K562 (cell line): ENCODE results near the gene NQO2. TPM values are rescaled to one million over a fixed set of nuclear protein-coding genes. Genes with fewer than 3 reads are reported as not detected.

Experiments
- BCLAF1 ChIP-seq, 2 experiments: fragments of 450-650 bp in 1 of 2; IDR thresholded peaks; 2 replicates each; pipeline ENCODE4 v1.6.1; 2011 to 2017; ENCODE audit warnings: low read depth in 2 of 2, antibody characterized with exemption in 1 of 2, borderline replicate concordance in 1 of 2, low read length in 1 of 2, mild to moderate bottlenecking in 1 of 2, mixed read lengths in 1 of 2; ENCODE audit not compliant: control insufficient read depth in 1 of 2
- DDX20 ChIP-seq: fragments of 450-650 bp; IDR thresholded peaks from 2 replicates; pipeline ENCODE4 v1.6.1; 2016; ENCODE audit warnings: missing genetic modification characterization, low read depth, mild to moderate bottlenecking, missing compliant biosample characterization, moderate library complexity
- DIDO1 ChIP-seq: fragments of 450-650 bp; IDR thresholded peaks from 2 replicates; pipeline ENCODE4 v1.6.1; 2016; ENCODE audit warnings: low read depth, missing biosample characterization, missing genetic modification characterization
- GATA2 ChIP-seq: sonication (generic); formaldehyde crosslinking; IDR thresholded peaks from 2 replicates; pipeline ENCODE4 v1.4.0; 2020; ENCODE audit warnings: mild to moderate bottlenecking, missing genetic modification reagents
- HDAC1 ChIP-seq, 2 experiments: fragments of 450-650 bp; IDR thresholded peaks; 2 replicates each; pipeline ENCODE4 v1.6.1; 2016 to 2017; ENCODE audit warnings: inconsistent platforms in 1 of 2, mild to moderate bottlenecking in 1 of 2, moderate library complexity in 1 of 2
- KHSRP ChIP-seq: fragments of 450-650 bp; IDR thresholded peaks from 2 replicates; pipeline ENCODE4 v1.6.1; 2017
- L3MBTL2 ChIP-seq: fragments of 450-650 bp; IDR thresholded peaks from 2 replicates; pipeline ENCODE4 v1.6.1; 2016; ENCODE audit warnings: mild to moderate bottlenecking, moderate library complexity
- NEUROD1 ChIP-seq: fragments of 150-350 bp; IDR thresholded peaks from 2 replicates; pipeline ENCODE4 v1.6.1; 2014; ENCODE audit warnings: borderline replicate concordance, low read length, low read depth; ENCODE audit not compliant: partially characterized antibody
- NFIX ChIP-seq: fragments of 250-450 bp; sonication (Bioruptor Pico); IDR thresholded peaks from 2 replicates; pipeline ENCODE4 v1.4.0; 2020; ENCODE audit warnings: low read depth, mild to moderate bottlenecking, moderate library complexity
- POLR2A ChIP-seq: fragments of 450-650 bp; conservative IDR thresholded peaks from 2 replicates; pipeline ENCODE4 v1.6.1; 2016
- POLR2H ChIP-seq: IDR thresholded peaks from 2 replicates; pipeline ENCODE4 v1.6.1; 2016; ENCODE audit warnings: missing genetic modification characterization, low read depth, mild to moderate bottlenecking, control low read depth, missing compliant biosample characterization, moderate library complexity
- RBM39 ChIP-seq: fragments of 200-400 bp; formaldehyde crosslinking; optimal IDR thresholded peaks from 2 replicates; pipeline ENCODE3; 2018; ENCODE audit warnings: low read depth, low read length
- RERE ChIP-seq: sonication (generic); formaldehyde crosslinking; IDR thresholded peaks from 2 replicates; pipeline ENCODE4 v1.8.0; 2023; ENCODE audit warnings: missing genetic modification reagents, mild to moderate bottlenecking, borderline replicate concordance
- SMAD3 ChIP-seq: fragments of 450-650 bp; formaldehyde crosslinking; conservative IDR thresholded peaks from 2 replicates; pipeline ENCODE4 v1.4.0; 2020; ENCODE audit warnings: mild to moderate bottlenecking
- TCF7 ChIP-seq: sonication (generic); IDR thresholded peaks from 2 replicates; pipeline ENCODE4 v1.6.1; 2016; ENCODE audit warnings: antibody characterized with exemption, borderline replicate concordance
- USF1 ChIP-seq: sonication (generic); formaldehyde crosslinking; IDR thresholded peaks from 2 replicates; pipeline ENCODE4 v1.9.0; 2022; ENCODE audit warnings: mild to moderate bottlenecking, missing genetic modification reagents
- ZBTB7A ChIP-seq: IDR thresholded peaks from 2 replicates; pipeline ENCODE4 v1.6.1; 2011; ENCODE audit warnings: low read depth, mild to moderate bottlenecking, low read length, moderate library complexity, borderline replicate concordance; ENCODE audit not compliant: control insufficient read depth
- ZC3H11A ChIP-seq: IDR thresholded peaks from 2 replicates; pipeline ENCODE4 v1.6.1; 2012; ENCODE audit warnings: low read depth, low read length, improper control_type of control experiment
- ZNF253 ChIP-seq: fragments of 250-450 bp; sonication (Bioruptor Pico); conservative IDR thresholded peaks from 2 replicates; pipeline ENCODE4 v1.6.1; 2021; ENCODE audit warnings: mild to moderate bottlenecking
- polyA plus RNA-seq, 8 experiments: library from polyadenylated mRNA; depleted of rRNA in 4 of 8; stranded (reverse) in 5 of 8; unstranded in 3 of 8; fragments of >200 nt; fragmentation: Nextera tagmentation in 2 of 8; fragmentation: Illumina TruSeq in 1 of 8; extraction: Ambion mirVana in 2 of 8; extraction: Trizol in 1 of 8; gene quantifications; 2 replicates each; pipeline versions ENCODE4 v1.2.1 to v1.2.3, GENCODE V29; 2011 to 2014; ENCODE audit warnings: inconsistent platforms in 1 of 8, missing spikeins in 1 of 8
- total RNA-seq, 7 experiments: library from RNA; depleted of rRNA in 6 of 7; stranded (reverse); fragments of >200 nt in 6 of 7; fragmentation: Illumina TruSeq in 2 of 7; extraction: Trizol in 2 of 7; gene quantifications; 2 replicates each; pipeline versions ENCODE4 v1.2.1 to v1.2.3, GENCODE V29; 2011 to 2021; ENCODE audit warnings: low replicate concordance in 1 of 7

The NQO2 gene
- total and polyA plus RNA-seq, 9 of the 15 experiments (the other 6 are each of a cell fraction or from before 2014, with no cell fraction given): 54.6 to 214 (median 116) TPM

GRCh38 chr6:3022765-3023662 lies 23.3 kb downstream of the NQO2 start (continued):
- TF ChIP-seq RBM39 (no peak), L3MBTL2 (no peak), DIDO1 (no peak), USF1 (no peak), SMAD3 (CRISPR knock-in tag) (no peak), ZNF253 (CRISPR knock-in tag) (no peak), GATA2 (CRISPR knock-in tag) (no peak), ZC3H11A (no peak), TCF7 (no peak), HDAC1 (IDR thresholded peaks at IDR 0.05) (no peak), KHSRP (no peak), POLR2H (no peak), DDX20 (tag) (no peak), BCLAF1 (IDR thresholded peaks at IDR 0.05; ENCODE audit: borderline replicate concordance in 1 of 2, control insufficient read depth in 1 of 2, low read depth in 2 of 2, low read length in 1 of 2) (0 out of 4 replicates have a peak, but pooled peaks of 1 of the 2 experiments have one; percentile 29), NFIX (CRISPR knock-in tag) (no peak), NEUROD1 (no peak), RERE (no peak), ZBTB7A (0 out of 2 replicates have a peak, but pooled peaks have one; percentile 25), POLR2A (no peak)
